Upper lobe of left lung (tissue), 6 donors: ENCODE results near the gene SH2D3A. TPM values are rescaled to one million over a fixed set of nuclear protein-coding genes. Genes with fewer than 3 reads are reported as not detected.

ENCODE experiments used
- ATAC-seq, 2 donors: fragments of 200-7000 bp; cut with Tn5 transposase; one replicate each; pipeline ENCODE4 v1.9.1; 2022; ENCODE audit warnings: mild to moderate bottlenecking in 2 of 2, moderate library complexity in 2 of 2; ENCODE audit not compliant: low FRiP score in 2 of 2
- DNase-seq, 2 donors: peaks; one replicate each; pipeline ENCODE4 v3.0.0-alpha.2; 2019 to 2020
- H3K27ac ChIP-seq, 4 donors: fragments of 200-600 bp; sonication (generic); one replicate each; pipeline ENCODE4 v1.5.1; 2016 to 2019
- H3K27me3 ChIP-seq, 4 donors: fragments of 200-600 bp; sonication (generic); one replicate each; pipeline ENCODE4 v1.5.1; 2017 to 2019
- H3K36me3 ChIP-seq, 4 donors: fragments of 200-600 bp; sonication (generic); one replicate each; pipeline ENCODE4 v1.5.1; 2016 to 2019
- H3K4me1 ChIP-seq, 4 donors: fragments of 200-600 bp; sonication (generic); one replicate each; pipeline ENCODE4 v1.5.1; 2018 to 2019
- H3K4me3 ChIP-seq, 4 donors: fragments of 200-600 bp; sonication (generic); one replicate each; pipeline ENCODE4 v1.5.1; 2017 to 2019; ENCODE audit warnings: mild to moderate bottlenecking in 2 of 4, moderate library complexity in 1 of 4
- H3K9me3 ChIP-seq, 4 donors: fragments of 200-600 bp; sonication (generic); one replicate each; pipeline ENCODE4 v1.5.1; 2018 to 2019
- CTCF ChIP-seq, 6 experiments: fragments of 450-650 bp in 4 of 6; fragments of 200-600 bp in 2 of 6; sonication (generic) in 2 of 6; IDR thresholded peaks; one replicate each; pipeline ENCODE4 v1.5.1; 2016 to 2019; ENCODE audit warnings: antibody characterized with exemption in 6 of 6
- EP300 ChIP-seq, 4 donors: sonication (generic); formaldehyde crosslinking; IDR thresholded peaks; one replicate each; pipeline ENCODE4 v1.5.1; 2017; ENCODE audit warnings: antibody characterized with exemption in 4 of 4, control low read depth in 2 of 4
- POLR2A ChIP-seq, 4 donors: fragments of 450-650 bp; IDR thresholded peaks; one replicate each; pipeline ENCODE4 v1.5.1; 2016 to 2017; ENCODE audit warnings: antibody characterized with exemption in 4 of 4, mild to moderate bottlenecking in 2 of 4
- POLR2AphosphoS5 ChIP-seq, 2 donors: sonication (generic); formaldehyde crosslinking; IDR thresholded peaks; one replicate each; pipeline ENCODE4 v1.5.1; 2017; ENCODE audit warnings: antibody characterized with exemption in 2 of 2
- WGBS, 2 donors: methylation state at CpG; one replicate each; pipeline ENCODE4 v1.1.5; 2017 to 2018; 5-methylcytosine and 5-hydroxymethylcytosine counted together
- total RNA-seq, 6 donors: library from RNA; depleted of rRNA in 4 of 6; stranded (reverse); fragments of >200 nt in 4 of 6; gene quantifications; one replicate each; pipeline versions ENCODE4 v1.1.0 to v1.2.1, GENCODE V29; 2016 to 2021
- donor health status: DM: no; HTN: no; CAD: no; lungs with moderate emphysema.
- donor health status: DM: no; HTN: yes; CAD: no; lungs with severe emphysema.

SH2D3A gene
- total RNA-seq, 6 donors from 2014 or later, result 24.9 to 109 (median 35.8) TPM

- Histone ChIP-seq H3K27me3 (no peaks in the 10 kb centered on the region), H3K4me1 (peaks cover 12 to 24% (median 19%) of the 10 kb centered on the region in 4 donors), H3K27ac (no peak overlapping the region), H3K4me3 (no peak overlapping the region), H3K36me3 (peaks cover 0 to 17% (median under 1%) of the 10 kb centered on the region in 4 donors), H3K9me3 (no peaks in the 10 kb centered on the region)
- ATAC-seq (no peak), DNase-seq (no peak)
- TF ChIP-seq POLR2A (IDR thresholded peaks at IDR 0.05), result no peak
- no peak for TF ChIP-seq EP300 (IDR thresholded peaks at IDR 0.05)
- no peak for TF ChIP-seq POLR2AphosphoS5 (IDR thresholded peaks at IDR 0.05)
- TF ChIP-seq CTCF (IDR thresholded peaks at IDR 0.05), result no peak
- WGBS, 2 donors, result 78 to 82% methylated on average over 4 of the region's 4 CpGs
Measured at GRCh38 chr19:6717441-6717971, 49.7 kb downstream of the SH2D3A start.

- WGBS, 2 donors, result 71 to 73% methylated on average over 7 to 10 of the region's 10 CpGs
- H3K9me3 ChIP-seq, result no peaks in the 10 kb centered on the region
- ATAC-seq, result no peak
- peaks cover 10 to 20% (median 16%) of the 10 kb centered on the region in 4 donors for H3K4me1 ChIP-seq
- DNase-seq, result no peak
- no peak for TF ChIP-seq POLR2A (IDR thresholded peaks at IDR 0.05)
- no peak for TF ChIP-seq POLR2AphosphoS5 (IDR thresholded peaks at IDR 0.05)
- no peak for TF ChIP-seq EP300 (IDR thresholded peaks at IDR 0.05)
- no peak for TF ChIP-seq CTCF (IDR thresholded peaks at IDR 0.05)
- no peak overlapping the region for H3K27ac ChIP-seq
- peaks cover 0 to 20% (median 2%) of the 10 kb centered on the region in 4 donors for H3K36me3 ChIP-seq
- no peaks in the 10 kb centered on the region for H3K27me3 ChIP-seq
- no peak overlapping the region for H3K4me3 ChIP-seq
Measured at GRCh38 chr19:6717036-6717435, 50.2 kb downstream of the SH2D3A start.

DNA sequence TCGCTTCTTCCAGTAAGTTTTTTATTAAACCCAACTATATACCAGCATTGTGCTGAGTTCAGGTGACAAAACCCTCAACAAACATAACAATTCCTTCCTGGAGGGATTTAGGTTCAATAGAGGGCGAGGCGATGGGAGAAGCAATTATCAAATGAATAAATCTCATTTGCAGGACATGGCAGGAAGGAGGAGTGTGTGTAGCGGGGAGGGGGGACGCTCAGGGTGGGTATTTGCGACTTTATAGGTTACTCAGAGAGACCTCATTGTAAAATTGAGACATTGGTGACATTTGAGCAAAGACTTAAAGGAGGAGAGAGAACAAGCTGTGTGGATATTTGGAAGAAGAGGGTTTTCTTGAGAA, 50.6 kb downstream of the SH2D3A start:
- DNase-seq (no peak), ATAC-seq (no peak)
- H3K27ac ChIP-seq, result no peak overlapping the region
- no peak overlapping the region for H3K4me3 ChIP-seq
- no peaks in the 10 kb centered on the region for H3K9me3 ChIP-seq
- WGBS, 2 donors, result 59 to 72% methylated on average over 6 of the region's 6 CpGs
- no peak for TF ChIP-seq POLR2A (IDR thresholded peaks at IDR 0.05)
- no peak for TF ChIP-seq CTCF (IDR thresholded peaks at IDR 0.05)
- no peak for TF ChIP-seq EP300 (IDR thresholded peaks at IDR 0.05)
- no peak for TF ChIP-seq POLR2AphosphoS5 (IDR thresholded peaks at IDR 0.05)
- H3K36me3 ChIP-seq, result peaks cover 0 to 24% (median 6%) of the 10 kb centered on the region in 4 donors
- H3K4me1 ChIP-seq, result peaks cover 7 to 15% (median 13%) of the 10 kb centered on the region in 4 donors
- no peaks in the 10 kb centered on the region for H3K27me3 ChIP-seq

GRCh38 chr19:6714749-6715555, 52.3 kb downstream of the SH2D3A start:
- peaks cover 0 to 31% (median 12%) of the 10 kb centered on the region in 4 donors for H3K36me3 ChIP-seq
- no peaks in the 10 kb centered on the region for H3K27me3 ChIP-seq
- 89 to 91% methylated on average over 11 of the region's 11 CpGs for WGBS, 2 donors
- no peak overlapping the region for H3K27ac ChIP-seq
- H3K9me3 ChIP-seq, result no peaks in the 10 kb centered on the region
- TF ChIP-seq CTCF (IDR thresholded peaks at IDR 0.05) (no peak), POLR2AphosphoS5 (IDR thresholded peaks at IDR 0.05) (no peak), POLR2A (IDR thresholded peaks at IDR 0.05) (no peak), EP300 (IDR thresholded peaks at IDR 0.05) (no peak)
- no peak for DNase-seq
- no peak for ATAC-seq
- no peak overlapping the region for H3K4me3 ChIP-seq
- peaks cover 0 to under 1% (median 0%) of the 10 kb centered on the region in 4 donors for H3K4me1 ChIP-seq
